Left ventricle myocardium inferior (tissue), 1 donor: ENCODE results near the gene RUVBL2. TPM values are rescaled to one million over a fixed set of nuclear protein-coding genes. Genes with fewer than 3 reads are reported as not detected.
A peak's percentile ranks its signal among the peaks of the same experiment; 100 is the strongest.

Source experiments
- DNase-seq: peaks from one replicate; pipeline ENCODE4 v3.0.0-alpha.2; 2020
- H3K27ac ChIP-seq: fragments of 200-600 bp; replicated peaks from 2 replicates; pipeline ENCODE4 v1.8.0; 2021
- H3K27me3 ChIP-seq: fragments of 200-600 bp; 2 replicates; pipeline ENCODE4 v1.8.0; 2021; ENCODE audit warnings: low read depth
- H3K36me3 ChIP-seq: fragments of 200-600 bp; 2 replicates; pipeline ENCODE4 v1.8.0; 2021
- H3K4me1 ChIP-seq: fragments of 200-600 bp; 2 replicates; pipeline ENCODE4 v1.8.0; 2021
- H3K4me3 ChIP-seq: fragments of 200-600 bp; 2 replicates; pipeline ENCODE4 v1.8.0; 2021; ENCODE audit warnings: mild to moderate bottlenecking, moderate library complexity
- H3K9me3 ChIP-seq: fragments of 200-600 bp; replicated peaks from 2 replicates; pipeline ENCODE4 v1.8.0; 2021
- CTCF ChIP-seq: fragments of 200-600 bp; IDR thresholded peaks from 2 replicates; pipeline ENCODE4 v1.8.0; 2021; ENCODE audit warnings: antibody characterized with exemption, mild to moderate bottlenecking, borderline replicate concordance
- intact Hi-C: fragments of 100-400 bp; cut with micrococcal nuclease; formaldehyde crosslinking; loops from one replicate; pipeline ENCODE4 v1.11.0; 2022
- total RNA-seq: library from RNA; stranded (reverse); fragmentation: NEBNext Ultra II Directional; extraction: Animal tissue kit (Norgen Biotek cat#: 25700); gene quantifications from one replicate; pipeline ENCODE4 v1.2.1, GENCODE V29; 2021
- donor health status: DM: no; HTN: yes; CAD: no; lungs with severe emphysema.

The RUVBL2 gene
- total RNA-seq, 1 donor from 2014 or later: 44.4 TPM

GRCh38 chr19:48950159-48950558 lies 43.5 kb upstream of the RUVBL2 start:
- H3K4me1 ChIP-seq: peaks cover 11% of the 10 kb centered on the region
- H3K27ac ChIP-seq: no peak overlapping the region
- H3K9me3 ChIP-seq: no peaks in the 10 kb centered on the region
- H3K4me3 ChIP-seq: no peak overlapping the region
- no peak for DNase-seq
- TF ChIP-seq CTCF: no peak
- intact Hi-C loops: loop anchor here (10.0 kb wide), 1 partner anchor 45 kb away; the partner anchor contains the start of gene NUCB1
- no peaks in the 10 kb centered on the region for H3K36me3 ChIP-seq
- H3K27me3 ChIP-seq: no peaks in the 10 kb centered on the region

DNA sequence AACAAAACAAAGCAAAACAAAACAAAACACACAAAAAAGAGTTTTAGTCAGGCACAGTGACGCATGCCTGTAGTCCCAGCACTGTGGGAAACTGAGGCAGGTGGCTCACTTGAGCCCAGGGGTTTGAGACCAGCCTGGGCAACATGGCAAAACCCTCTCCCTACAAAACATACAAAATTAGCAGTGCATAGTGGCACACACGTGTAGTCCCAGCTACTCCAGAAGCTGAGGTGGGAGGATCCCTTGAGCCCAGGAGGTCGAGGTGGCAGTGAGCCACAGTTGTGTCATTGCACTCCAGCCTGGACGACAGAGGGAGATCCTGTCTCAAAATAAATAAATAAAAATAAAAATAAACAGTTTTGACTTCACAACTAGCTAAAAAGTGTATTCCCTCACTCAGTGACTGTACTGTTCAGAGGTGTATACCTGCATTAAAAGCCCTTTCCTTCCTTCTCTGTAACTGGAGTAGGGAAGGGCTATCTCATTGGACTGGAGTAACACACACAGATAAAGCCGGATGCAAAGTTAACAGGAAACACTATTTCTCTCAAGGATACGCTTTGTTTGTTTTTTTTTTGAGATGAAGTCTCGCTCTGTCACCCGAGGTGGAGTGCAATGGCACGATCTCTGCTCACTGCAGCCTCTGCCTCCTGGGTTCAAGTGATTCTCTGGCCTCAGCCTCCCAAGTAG lies 42.7 kb upstream of the RUVBL2 start:
- Histone ChIP-seq H3K4me1 (peaks cover 19% of the 10 kb centered on the region), H3K9me3 (no peaks in the 10 kb centered on the region), H3K27me3 (no peaks in the 10 kb centered on the region), H3K36me3 (no peaks in the 10 kb centered on the region), H3K4me3 (no peak overlapping the region), H3K27ac (no peak overlapping the region)
- intact Hi-C loops: loop anchor here (10.0 kb wide), 1 partner anchor 46 kb away; the partner anchor contains the start of gene NUCB1
- DNase-seq: no peak
- no peak for TF ChIP-seq CTCF

- DNase-seq: no peak
- Histone ChIP-seq H3K36me3 (peaks cover 3% of the 10 kb centered on the region), H3K27me3 (no peaks in the 10 kb centered on the region), H3K4me1 (peaks cover 24% of the 10 kb centered on the region), H3K4me3 (no peak overlapping the region), H3K9me3 (no peaks in the 10 kb centered on the region), H3K27ac (no peak overlapping the region)
- no peak for TF ChIP-seq CTCF
- intact Hi-C loops: loop anchor here (10.0 kb wide), 1 partner anchor 48 kb away; the partner anchor contains the start of gene NUCB1
Measured at GRCh38 chr19:48953141-48953540, 40.5 kb upstream of the RUVBL2 start.

- H3K36me3 ChIP-seq: peaks cover 3% of the 10 kb centered on the region
- intact Hi-C loops: loop anchor here (10.0 kb wide), 1 partner anchor 49 kb away; the partner anchor contains the start of gene NUCB1
Measured at GRCh38 chr19:48953990-48954594, 39.6 kb upstream of the RUVBL2 start.

More at GRCh38 chr19:48953990-48954594, 39.6 kb upstream of the RUVBL2 start:
- no peak for TF ChIP-seq CTCF
- Histone ChIP-seq H3K9me3 (no peaks in the 10 kb centered on the region), H3K27me3 (no peaks in the 10 kb centered on the region), H3K4me1 (peaks cover 24% of the 10 kb centered on the region), H3K4me3 (peak overlapping the region; percentile 98), H3K27ac (peak overlapping the region; percentile 92)
- no peak for DNase-seq
